Endodermal cell (in vitro differentiated cells): ENCODE data around the gene MAP6. TPM values are rescaled to one million over a fixed set of nuclear protein-coding genes. Genes with fewer than 3 reads are reported as not detected.

Source experiments
- DNase-seq: peaks from one replicate; pipeline ENCODE4 v3.0.0-alpha.2; 2017
- H3K27ac ChIP-seq: 2 replicates; pipeline ENCODE4 v1.5.1; 2013; ENCODE audit warnings: mild to moderate bottlenecking, low read depth, low read length, moderate library complexity
- H3K27me3 ChIP-seq: 2 replicates; pipeline ENCODE4 v1.6.1; 2013; ENCODE audit warnings: mild to moderate bottlenecking, low read length, moderate library complexity; ENCODE audit not compliant: insufficient read depth, control insufficient read depth, poor library complexity, severe bottlenecking
- H3K36me3 ChIP-seq: 2 replicates; pipeline ENCODE4 v1.7.0; 2013; ENCODE audit warnings: mild to moderate bottlenecking, low read length, moderate library complexity; ENCODE audit not compliant: control insufficient read depth, insufficient read depth
- H3K4me1 ChIP-seq: one replicate; pipeline ENCODE4 v1.7.0; 2013; ENCODE audit warnings: low read length; ENCODE audit not compliant: control insufficient read depth, insufficient read depth
- H3K4me3 ChIP-seq: 2 replicates; pipeline ENCODE4 v1.5.1; 2013; ENCODE audit warnings: mild to moderate bottlenecking, low read length, moderate library complexity
- H3K9ac ChIP-seq: 2 replicates; pipeline ENCODE4 v1.6.1; 2013; ENCODE audit warnings: mild to moderate bottlenecking, low read length, moderate library complexity; ENCODE audit not compliant: poor library complexity, severe bottlenecking; ENCODE audit errors: extremely low read depth
- H3K9me3 ChIP-seq: 2 replicates; pipeline ENCODE4 v1.6.1; 2013; ENCODE audit warnings: mild to moderate bottlenecking, low read length, moderate library complexity; ENCODE audit not compliant: control insufficient read depth
- H3K27ac Mint-ChIP-seq: 2 replicates; pipeline ENCODE4 v1.8.0; 2020; ENCODE audit warnings: mixed read lengths
- H3K27me3 Mint-ChIP-seq: 2 replicates; pipeline ENCODE4 v1.8.0; 2021; ENCODE audit warnings: mild to moderate bottlenecking, mixed read lengths; ENCODE audit not compliant: insufficient read depth
- H3K36me3 Mint-ChIP-seq: 2 replicates; pipeline ENCODE4 v1.8.0; 2020; ENCODE audit warnings: low read depth, mixed read lengths
- H3K4me1 Mint-ChIP-seq: 2 replicates; pipeline ENCODE4 v1.8.0; 2020; ENCODE audit warnings: mixed read lengths
- H3K4me3 Mint-ChIP-seq: 2 replicates; pipeline ENCODE4 v1.8.0; 2020; ENCODE audit warnings: mild to moderate bottlenecking, moderate library complexity, mixed read lengths
- H3K9me3 Mint-ChIP-seq: 2 replicates; pipeline ENCODE4 v1.8.0; 2020; ENCODE audit warnings: mild to moderate bottlenecking, mixed read lengths
- WGBS, 2 experiments: methylation state at CpG; one replicate each; pipeline versions ENCODE4 v1.1.5 to v1.1.7; 2013; ENCODE audit warnings: missing lambda C conversion rate in 2 of 2, mixed read lengths in 1 of 2; ENCODE audit not compliant: insufficient coverage in 1 of 2, insufficient read length in 1 of 2; 5-methylcytosine and 5-hydroxymethylcytosine counted together
- total RNA-seq, 2 donors: library from RNA; stranded (reverse); fragmentation: NEBNext Ultra II Directional in 1 of 2; extraction: Animal tissue kit (Norgen Biotek cat#: 25700) in 1 of 2; gene quantifications; 2 replicates in 1 of 2; 3 replicates in 1 of 2; pipeline ENCODE4 v1.2.1, GENCODE V29; 2021
- TF ChIP-seq, protein P1 (sequence below): fragments of 200-600 bp; sonication (generic); conservative IDR thresholded peaks from 2 replicates; pipeline ENCODE4 v1.5.0; 2021; ENCODE audit warnings: antibody characterized with exemption, mild to moderate bottlenecking

MAP6 gene
- total RNA-seq, 2 donors from 2014 or later: 1.9 to 4.2 TPM

DNA sequence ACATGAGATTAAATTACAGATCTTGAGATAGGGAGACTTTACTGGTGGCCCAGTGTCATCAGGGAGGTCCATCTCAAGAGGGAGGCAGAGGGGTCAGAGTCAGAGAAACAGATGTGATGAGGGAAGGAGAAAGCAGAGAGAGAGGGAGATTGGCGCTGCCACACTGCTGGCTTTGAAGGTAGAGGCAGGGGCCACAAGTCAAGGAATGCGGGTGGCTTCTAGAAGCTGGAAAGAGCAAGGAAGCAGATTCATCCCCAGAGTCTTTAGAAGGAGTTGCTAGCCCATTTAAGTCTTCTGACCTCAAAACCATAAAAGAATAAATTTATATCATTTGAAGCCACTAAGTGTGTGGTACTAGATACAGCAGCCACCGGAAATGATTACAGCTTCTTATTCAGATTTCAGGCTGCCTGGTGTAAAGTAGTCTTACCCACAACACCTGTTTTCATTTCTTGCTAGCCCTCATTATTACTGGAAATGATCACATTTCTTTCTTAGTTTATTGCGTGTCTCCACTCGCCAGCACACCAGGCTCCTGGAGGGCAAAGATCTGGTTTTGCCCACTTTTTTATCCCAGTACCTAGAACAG, 119.4 kb downstream of the MAP6 start:
- Mint-ChIP-seq H3K4me3 (no peak overlapping the region), H3K27me3 (peaks cover 3% of the 10 kb centered on the region), H3K27ac (no peak overlapping the region), H3K36me3 (no peaks in the 10 kb centered on the region), H3K4me1 (peaks cover 19% of the 10 kb centered on the region), H3K9me3 (no peaks in the 10 kb centered on the region)
- TF ChIP-seq, protein P1, sequence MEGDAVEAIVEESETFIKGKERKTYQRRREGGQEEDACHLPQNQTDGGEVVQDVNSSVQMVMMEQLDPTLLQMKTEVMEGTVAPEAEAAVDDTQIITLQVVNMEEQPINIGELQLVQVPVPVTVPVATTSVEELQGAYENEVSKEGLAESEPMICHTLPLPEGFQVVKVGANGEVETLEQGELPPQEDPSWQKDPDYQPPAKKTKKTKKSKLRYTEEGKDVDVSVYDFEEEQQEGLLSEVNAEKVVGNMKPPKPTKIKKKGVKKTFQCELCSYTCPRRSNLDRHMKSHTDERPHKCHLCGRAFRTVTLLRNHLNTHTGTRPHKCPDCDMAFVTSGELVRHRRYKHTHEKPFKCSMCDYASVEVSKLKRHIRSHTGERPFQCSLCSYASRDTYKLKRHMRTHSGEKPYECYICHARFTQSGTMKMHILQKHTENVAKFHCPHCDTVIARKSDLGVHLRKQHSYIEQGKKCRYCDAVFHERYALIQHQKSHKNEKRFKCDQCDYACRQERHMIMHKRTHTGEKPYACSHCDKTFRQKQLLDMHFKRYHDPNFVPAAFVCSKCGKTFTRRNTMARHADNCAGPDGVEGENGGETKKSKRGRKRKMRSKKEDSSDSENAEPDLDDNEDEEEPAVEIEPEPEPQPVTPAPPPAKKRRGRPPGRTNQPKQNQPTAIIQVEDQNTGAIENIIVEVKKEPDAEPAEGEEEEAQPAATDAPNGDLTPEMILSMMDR: no peak
- no peak for DNase-seq
- Histone ChIP-seq H3K27me3 (no peaks in the 10 kb centered on the region), H3K9ac (no peak overlapping the region), H3K4me3 (no peak overlapping the region), H3K36me3 (no peaks in the 10 kb centered on the region), H3K27ac (no peak overlapping the region), H3K4me1 (peaks cover 19% of the 10 kb centered on the region), H3K9me3 (no peaks in the 10 kb centered on the region)
- 95 to 100% methylated on average over 3 to 5 of the region's 5 CpGs for WGBS, 2 experiments

GRCh38 chr11:75548595-75549272, 120.1 kb downstream of the MAP6 start:
- H3K27me3 ChIP-seq: no peaks in the 10 kb centered on the region
- no peak overlapping the region for H3K9ac ChIP-seq
- TF ChIP-seq, protein P1: no peak
- H3K4me3 ChIP-seq: no peak overlapping the region
- no peak overlapping the region for H3K27ac Mint-ChIP-seq
- H3K4me1 Mint-ChIP-seq: peaks cover 16% of the 10 kb centered on the region
- H3K36me3 ChIP-seq: no peaks in the 10 kb centered on the region
- H3K9me3 Mint-ChIP-seq: no peaks in the 10 kb centered on the region
- no peaks in the 10 kb centered on the region for H3K9me3 ChIP-seq
- H3K4me1 ChIP-seq: peaks cover 13% of the 10 kb centered on the region
- H3K27me3 Mint-ChIP-seq: peaks cover 3% of the 10 kb centered on the region
- WGBS, 2 experiments: 96 to 97% methylated on average over 8 of the region's 8 CpGs
- no peaks in the 10 kb centered on the region for H3K36me3 Mint-ChIP-seq
- no peak for DNase-seq
- H3K4me3 Mint-ChIP-seq: no peak overlapping the region
- H3K27ac ChIP-seq: no peak overlapping the region

DNA sequence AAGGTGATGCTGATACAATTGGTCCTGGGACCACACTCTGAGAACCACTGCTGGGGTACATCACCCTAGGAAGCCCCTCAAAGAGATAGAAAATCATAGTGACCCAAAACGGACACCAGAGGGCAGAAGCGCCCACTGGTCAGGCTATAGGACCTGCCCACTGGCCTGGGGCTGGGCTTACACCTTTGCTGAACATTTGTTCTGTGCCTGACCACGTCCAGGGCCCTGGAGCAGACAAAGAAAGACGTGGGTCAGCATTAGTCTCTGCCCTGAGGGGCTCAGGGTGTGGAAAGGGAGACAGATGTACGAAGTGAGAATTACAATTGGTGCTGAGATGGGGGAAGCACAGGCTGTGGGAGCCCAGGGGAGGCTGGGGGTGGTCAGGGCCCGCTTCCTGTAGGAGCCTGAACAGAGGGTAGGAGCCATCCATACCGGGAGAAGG, 121.2 kb downstream of the MAP6 start:
- TF ChIP-seq, protein P1: peak; percentile 96
- Histone ChIP-seq H3K27ac (no peak overlapping the region), H3K27me3 (no peaks in the 10 kb centered on the region), H3K36me3 (no peaks in the 10 kb centered on the region), H3K9ac (no peak overlapping the region), H3K4me3 (no peak overlapping the region), H3K9me3 (no peaks in the 10 kb centered on the region), H3K4me1 (peaks cover 5% of the 10 kb centered on the region)
- no peak overlapping the region for H3K4me3 Mint-ChIP-seq
- no peaks in the 10 kb centered on the region for H3K9me3 Mint-ChIP-seq
- WGBS, 2 experiments: 7 to 22% methylated on average over 3 to 7 of the region's 7 CpGs
- peaks cover 3% of the 10 kb centered on the region for H3K27me3 Mint-ChIP-seq
- peak overlapping the region; percentile 96 for H3K27ac Mint-ChIP-seq
- peaks cover 10% of the 10 kb centered on the region for H3K4me1 Mint-ChIP-seq
- no peaks in the 10 kb centered on the region for H3K36me3 Mint-ChIP-seq
- DNase-seq: peak; percentile 92
